ENCODE results near the gene UTP18. TPM values are rescaled to one million over a fixed set of nuclear protein-coding genes. Genes with fewer than 3 reads are reported as not detected.
A peak's percentile ranks its signal among the peaks of the same experiment; 100 is the strongest.
"Not testable (repeated sequence)": the region's sequence is repeated elsewhere in the genome, so short reads cannot be mapped to it uniquely, and the experiment has no call there.

Gene UTP18
- total RNA-seq, 4 donors from 2014 or later, result 24.7 to 51.6 (median 31.1) TPM

- H3K36me3 ChIP-seq, result no peaks in the 10 kb centered on the region
- TF ChIP-seq CTCF (IDR thresholded peaks at IDR 0.05) (no peak), POLR2AphosphoS5 (IDR thresholded peaks at IDR 0.05) (no peak), POLR2A (IDR thresholded peaks at IDR 0.05) (no peak), EP300 (IDR thresholded peaks at IDR 0.05) (no peak)
- H3K4me1 ChIP-seq, result no peaks in the 10 kb centered on the region
- 100% methylated on average over 1 of the region's 9 CpGs; no CpG with 5 or more reads in 1 of the 2 donors for WGBS, 2 donors (ENCODE audit: low coverage in 1 of 2)
- peaks cover 0 to 5% (median 0%) of the 10 kb centered on the region in 3 donors for H3K9me3 ChIP-seq
- no peak for ATAC-seq
- no peaks in the 10 kb centered on the region for H3K27me3 ChIP-seq
- no peak overlapping the region for H3K27ac ChIP-seq
- H3K4me3 ChIP-seq, result no peak overlapping the region
Observed at GRCh38 chr17:51305182-51305581, 44.8 kb downstream of the UTP18 start.

- H3K27me3 ChIP-seq, H3K27ac ChIP-seq, H3K36me3 ChIP-seq, H3K4me3 ChIP-seq, ATAC-seq, H3K4me1 ChIP-seq, H3K9me3 ChIP-seq: not testable (repeated sequence)
- 79 to 93% methylated on average over 1 of the region's 1 CpG for WGBS, 2 donors (ENCODE audit: low coverage in 1 of 2)
Observed at GRCh38 chr17:51312003-51312402, 51.7 kb downstream of the UTP18 start.

- Histone ChIP-seq H3K4me3 (no peak overlapping the region), H3K27me3 (no peaks in the 10 kb centered on the region)
- no peak for ATAC-seq
Observed at GRCh38 chr17:51319186-51319585, 58.8 kb downstream of the UTP18 start.

GRCh38 chr17:51322390-51323029 is 62.2 kb downstream of the UTP18 start:
- no peak for ATAC-seq
- TF ChIP-seq EP300 (IDR thresholded peaks at IDR 0.05) (no peak), POLR2A (IDR thresholded peaks at IDR 0.05) (no peak), CTCF (IDR thresholded peaks at IDR 0.05) (peak in 3 of 4 experiments; percentile 26 to 42 (median 35))
- Histone ChIP-seq H3K27me3 (no peaks in the 10 kb centered on the region), H3K4me3 (no peak overlapping the region), H3K9me3 (peaks cover 0 to 10% (median 0%) of the 10 kb centered on the region in 3 donors), H3K27ac (no peak overlapping the region), H3K4me1 (no peaks in the 10 kb centered on the region), H3K36me3 (no peaks in the 10 kb centered on the region)
- 8 to 9% methylated on average over 2 to 3 of the region's 3 CpGs for WGBS, 2 donors (ENCODE audit: low coverage in 1 of 2)

More at GRCh38 chr17:51319186-51319585, 58.8 kb downstream of the UTP18 start:
- Histone ChIP-seq H3K27ac (no peak overlapping the region), H3K4me1 (no peaks in the 10 kb centered on the region), H3K36me3 (no peaks in the 10 kb centered on the region), H3K9me3 (peaks cover 0 to 10% (median 0%) of the 10 kb centered on the region in 3 donors)
- 93 to 100% methylated on average over 1 of the region's 1 CpG for WGBS, 2 donors (ENCODE audit: low coverage in 1 of 2)
- TF ChIP-seq EP300 (IDR thresholded peaks at IDR 0.05), result no peak
- no peak for TF ChIP-seq CTCF (IDR thresholded peaks at IDR 0.05)
- TF ChIP-seq POLR2A (IDR thresholded peaks at IDR 0.05), result no peak
- no peak for TF ChIP-seq POLR2AphosphoS5 (IDR thresholded peaks at IDR 0.05)

GRCh38 chr17:51325471-51325870 is 65.1 kb downstream of the UTP18 start:
- Histone ChIP-seq H3K4me1 (no peaks in the 10 kb centered on the region), H3K4me3 (no peak overlapping the region), H3K36me3 (no peaks in the 10 kb centered on the region), H3K9me3 (peaks cover 0 to 4% (median 0%) of the 10 kb centered on the region in 3 donors), H3K27ac (no peak overlapping the region), H3K27me3 (no peaks in the 10 kb centered on the region)
- 78 to 79% methylated on average over 6 of the region's 7 CpGs for WGBS, 2 donors (ENCODE audit: low coverage in 1 of 2)
- ATAC-seq, result no peak
- TF ChIP-seq POLR2A (IDR thresholded peaks at IDR 0.05), result no peak
- TF ChIP-seq CTCF (IDR thresholded peaks at IDR 0.05), result no peak
- TF ChIP-seq POLR2AphosphoS5 (IDR thresholded peaks at IDR 0.05), result no peak
- TF ChIP-seq EP300 (IDR thresholded peaks at IDR 0.05), result no peak

GRCh38 chr17:51330861-51331503 is 70.6 kb downstream of the UTP18 start:
- H3K36me3 ChIP-seq, H3K4me3 ChIP-seq, H3K9me3 ChIP-seq, H3K27me3 ChIP-seq, H3K4me1 ChIP-seq, ATAC-seq, H3K27ac ChIP-seq: not testable (repeated sequence)
- 49 to 66% methylated on average over 2 to 5 of the region's 7 CpGs for WGBS, 2 donors (ENCODE audit: low coverage in 1 of 2)
